OCI-M2 (cell line): ENCODE measurements around the gene OPRL1.
"Not testable (repeated sequence)": the region's sequence is repeated elsewhere in the genome, so short reads cannot be mapped to it uniquely, and the experiment has no call there.

Experiments used
- DNase-seq: peaks from one replicate; lab custom pipeline; 2025; ENCODE audit not compliant: unreplicated experiment; lab: John Stamatoyannopoulos, UW

OPRL1 gene

DNA sequence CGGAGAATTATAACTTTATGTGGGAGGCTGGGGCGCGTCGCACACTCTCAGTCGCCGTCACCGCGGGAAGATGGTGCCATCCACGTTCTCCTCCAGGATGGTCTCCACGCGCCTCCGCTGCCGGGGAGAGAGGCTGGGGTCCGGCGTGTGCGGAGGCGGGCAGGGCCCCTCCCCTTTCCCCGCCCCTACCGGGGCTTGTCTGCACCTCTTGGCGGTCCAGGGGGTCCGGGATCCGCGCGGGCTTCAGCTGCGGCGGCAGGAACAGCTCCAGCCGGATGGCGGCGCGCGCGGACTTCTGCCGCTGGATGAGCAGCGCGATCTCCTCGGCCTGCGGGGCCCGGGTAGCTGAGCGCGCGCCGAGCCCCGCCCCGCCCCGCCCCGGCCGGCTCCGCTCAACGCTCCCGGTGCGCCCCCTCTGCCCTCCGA lies 3.5 kb downstream of the OPRL1 start:
- peak; percentile 52 for DNase-seq

DNA sequence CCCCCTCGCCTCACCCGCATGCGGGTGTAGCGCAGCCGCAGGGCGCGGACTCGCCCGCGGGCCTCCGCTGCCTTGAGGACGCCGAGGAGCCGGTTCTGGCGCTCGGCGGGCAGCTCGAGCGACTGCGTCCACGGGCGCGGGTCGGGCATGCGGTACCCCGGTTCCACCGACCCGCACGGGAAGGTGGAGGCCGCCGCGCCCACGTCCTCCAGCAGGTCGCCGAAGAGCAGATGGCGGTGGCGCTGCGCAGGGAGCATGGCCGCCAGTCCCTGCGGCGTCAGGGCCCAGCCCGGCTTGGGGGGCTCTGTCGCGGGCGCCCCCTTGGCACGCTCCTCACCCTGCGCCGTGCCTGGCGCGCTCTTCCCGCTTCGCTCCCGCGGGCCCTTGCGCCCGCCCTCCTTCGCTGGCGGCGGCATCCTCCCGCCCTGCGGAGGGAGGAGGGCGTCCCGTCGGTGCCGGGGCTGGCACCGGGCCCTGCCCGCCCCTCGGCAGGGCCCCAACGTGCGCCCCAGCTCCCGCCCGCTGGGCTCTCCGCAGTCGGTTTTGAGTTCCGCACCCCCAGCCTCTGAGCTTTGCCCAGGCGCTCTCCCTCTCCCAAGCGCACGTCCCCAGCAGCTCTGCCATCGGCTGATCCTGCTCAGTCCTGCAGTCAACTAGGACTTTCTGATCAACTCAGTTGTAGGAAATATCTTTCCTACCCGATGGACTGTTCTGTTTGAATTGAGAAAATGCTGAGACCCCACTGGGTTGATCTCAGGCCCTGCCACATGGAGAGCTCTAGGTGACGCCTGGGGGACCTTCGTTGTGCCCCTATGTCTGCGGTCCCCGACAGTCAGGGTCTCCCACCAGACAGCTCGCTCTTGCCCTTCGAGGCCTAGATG lies 4.2 kb downstream of the OPRL1 start, which contains the start of gene LKAAEAR1:
Gene LKAAEAR1 (minus strand): TSS at position 595 of the 881 bp plus-strand sequence. CDS start 179 bp downstream, at position 416.
- DNase-seq, result no peak

GRCh38 chr20:64084685-64085152 lies 4.8 kb downstream of the OPRL1 start:
- no peak for DNase-seq

GRCh38 chr20:64086801-64087200 lies 6.9 kb downstream of the OPRL1 start:
- no peak for DNase-seq

- not testable (repeated sequence) for DNase-seq
Measured at GRCh38 chr20:64087226-64087825, 7.4 kb downstream of the OPRL1 start.

- not testable (repeated sequence) for DNase-seq
Measured at GRCh38 chr20:64088586-64088985, 8.7 kb downstream of the OPRL1 start.

GRCh38 chr20:64090165-64090564 lies 10.3 kb downstream of the OPRL1 start:
- no peak for DNase-seq

DNA sequence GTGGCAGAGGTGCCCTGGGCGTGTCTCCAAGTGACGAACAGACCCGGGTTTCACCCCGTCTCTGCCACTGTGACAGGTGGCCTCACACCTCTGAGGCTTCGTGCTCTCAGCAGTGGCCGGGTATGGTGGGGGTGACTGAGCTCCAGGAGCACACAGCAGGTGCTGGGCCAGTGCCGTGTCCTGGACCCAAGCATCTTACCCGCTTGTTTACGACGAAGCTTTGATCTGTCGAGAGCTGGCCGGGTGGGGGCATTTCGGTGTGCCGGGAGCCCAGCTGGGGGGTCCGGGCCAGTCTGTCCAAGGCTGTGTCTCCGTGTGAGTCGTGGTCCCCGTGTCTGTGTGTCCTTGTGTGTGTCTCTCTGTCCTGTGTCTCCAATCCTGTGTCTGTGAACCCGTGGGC lies 11.5 kb downstream of the OPRL1 start:
- DNase-seq, result no peak

GRCh38 chr20:64091770-64092169 lies 11.9 kb downstream of the OPRL1 start:
- no peak for DNase-seq

DNA sequence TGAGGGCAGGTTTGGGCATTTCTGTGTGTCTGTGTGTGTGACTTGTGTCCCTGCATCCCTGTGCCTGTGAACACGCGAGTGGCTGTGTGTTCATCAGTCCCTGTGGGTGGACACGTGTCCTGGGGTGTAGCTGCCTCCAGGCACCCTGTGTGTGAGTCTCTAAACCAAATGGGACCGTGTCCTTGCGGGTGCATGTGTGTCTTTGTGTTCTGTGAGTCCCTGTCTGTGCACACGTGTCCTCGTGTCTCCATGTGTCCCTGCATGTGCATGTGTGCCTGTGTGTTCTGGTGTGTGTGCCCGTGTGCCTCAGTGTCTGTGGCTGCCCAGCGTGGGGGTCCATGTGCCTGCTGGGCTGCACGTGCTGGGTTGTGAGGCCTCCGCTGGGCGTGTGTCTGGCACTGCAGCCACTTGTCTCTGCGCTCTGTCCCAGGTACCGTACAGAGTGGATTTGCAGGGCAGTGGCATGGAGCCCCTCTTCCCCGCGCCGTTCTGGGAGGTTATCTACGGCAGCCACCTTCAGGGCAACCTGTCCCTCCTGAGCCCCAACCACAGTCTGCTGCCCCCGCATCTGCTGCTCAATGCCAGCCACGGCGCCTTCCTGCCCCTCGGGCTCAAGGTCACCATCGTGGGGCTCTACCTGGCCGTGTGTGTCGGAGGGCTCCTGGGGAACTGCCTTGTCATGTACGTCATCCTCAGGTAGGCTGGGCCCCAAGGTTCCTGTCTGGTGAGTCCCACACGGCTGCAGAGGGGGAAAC lies 12.6 kb downstream of the OPRL1 start:
- DNase-seq, result no peak

DNA sequence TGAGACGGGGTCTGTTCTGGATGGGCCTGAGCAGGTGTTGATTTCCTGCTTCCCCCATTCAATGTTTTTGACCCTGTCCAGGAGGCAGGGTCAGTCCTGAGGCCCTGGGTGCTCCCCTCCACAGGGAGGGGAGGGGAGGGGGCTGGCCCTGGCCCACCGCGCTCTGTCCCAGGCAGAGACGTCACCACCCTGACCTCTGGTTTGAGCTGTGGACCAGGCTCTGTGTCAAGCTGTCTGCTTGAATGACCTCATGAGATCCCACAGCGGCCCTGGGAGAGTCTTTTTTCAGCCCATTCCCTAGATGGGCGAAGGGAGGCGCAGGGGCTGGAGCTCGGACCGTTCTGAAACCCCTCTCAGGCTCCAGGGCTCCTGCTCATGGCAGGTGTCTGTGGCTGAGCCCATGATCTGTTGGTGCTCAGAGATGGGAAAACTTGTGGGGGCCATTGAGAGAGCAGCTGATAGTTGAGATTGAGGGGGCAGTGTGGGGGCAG lies 13.2 kb downstream of the OPRL1 start:
- no peak for DNase-seq

DNA sequence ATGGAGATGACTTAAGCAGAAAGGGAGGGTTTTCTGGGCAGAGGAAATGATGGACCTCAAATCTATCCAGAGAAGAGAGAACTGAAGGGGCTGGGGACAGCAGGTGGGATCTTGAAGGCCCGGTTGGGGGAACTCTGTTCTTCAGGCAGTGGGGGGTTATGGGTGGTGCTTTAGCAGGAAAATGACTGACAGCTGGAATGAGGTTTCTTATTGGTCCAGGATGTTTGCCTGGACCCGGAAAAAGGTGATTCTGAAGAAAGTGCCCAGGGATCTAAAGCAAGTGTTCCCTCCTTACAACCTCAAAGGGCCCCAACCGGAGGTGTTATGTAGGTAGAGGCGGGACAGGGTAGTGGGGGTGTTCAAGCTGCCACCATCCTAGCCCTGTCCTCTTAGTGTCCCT lies 15.6 kb downstream of the OPRL1 start:
- no peak for DNase-seq

DNA sequence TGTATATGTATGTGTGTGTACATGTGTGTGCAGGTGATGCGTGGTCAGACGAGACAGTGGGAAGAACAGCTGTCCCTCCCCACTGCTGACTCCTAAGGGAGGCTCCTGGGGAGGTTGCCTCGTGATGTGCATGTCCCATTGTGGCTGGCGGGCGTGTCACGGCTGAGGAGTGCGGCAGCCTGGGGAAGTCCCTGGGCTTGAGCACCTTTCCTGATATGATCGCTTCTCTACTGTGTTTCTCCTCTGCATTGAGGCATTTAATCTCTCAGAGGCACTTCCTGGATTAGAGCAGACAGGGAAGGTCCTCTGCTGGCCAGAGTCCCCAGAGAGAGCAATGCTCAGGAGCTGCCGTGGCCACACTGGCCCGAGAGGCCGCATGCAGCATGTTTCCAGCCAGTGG lies 16.0 kb downstream of the OPRL1 start:
- DNase-seq, result no peak

DNA sequence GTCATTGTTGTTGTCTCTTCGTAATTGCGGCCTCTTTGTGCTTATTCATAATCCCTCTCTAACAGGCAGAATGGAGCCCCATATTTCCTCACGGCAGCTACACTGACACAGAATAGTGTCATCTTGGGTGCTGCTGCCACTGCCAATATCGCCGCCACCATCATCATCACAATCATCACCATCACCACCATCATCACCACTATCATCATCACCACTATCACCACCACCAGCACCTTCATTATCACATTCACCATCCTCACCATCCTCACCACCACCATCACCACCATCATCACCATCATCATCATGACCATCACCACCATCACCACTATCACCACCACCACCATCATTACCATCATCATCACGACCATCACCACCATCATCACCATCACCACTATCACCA lies 16.7 kb downstream of the OPRL1 start:
- DNase-seq, result no peak

- no peak for DNase-seq
Measured at GRCh38 chr20:64098471-64099013, 18.7 kb downstream of the OPRL1 start.

DNA sequence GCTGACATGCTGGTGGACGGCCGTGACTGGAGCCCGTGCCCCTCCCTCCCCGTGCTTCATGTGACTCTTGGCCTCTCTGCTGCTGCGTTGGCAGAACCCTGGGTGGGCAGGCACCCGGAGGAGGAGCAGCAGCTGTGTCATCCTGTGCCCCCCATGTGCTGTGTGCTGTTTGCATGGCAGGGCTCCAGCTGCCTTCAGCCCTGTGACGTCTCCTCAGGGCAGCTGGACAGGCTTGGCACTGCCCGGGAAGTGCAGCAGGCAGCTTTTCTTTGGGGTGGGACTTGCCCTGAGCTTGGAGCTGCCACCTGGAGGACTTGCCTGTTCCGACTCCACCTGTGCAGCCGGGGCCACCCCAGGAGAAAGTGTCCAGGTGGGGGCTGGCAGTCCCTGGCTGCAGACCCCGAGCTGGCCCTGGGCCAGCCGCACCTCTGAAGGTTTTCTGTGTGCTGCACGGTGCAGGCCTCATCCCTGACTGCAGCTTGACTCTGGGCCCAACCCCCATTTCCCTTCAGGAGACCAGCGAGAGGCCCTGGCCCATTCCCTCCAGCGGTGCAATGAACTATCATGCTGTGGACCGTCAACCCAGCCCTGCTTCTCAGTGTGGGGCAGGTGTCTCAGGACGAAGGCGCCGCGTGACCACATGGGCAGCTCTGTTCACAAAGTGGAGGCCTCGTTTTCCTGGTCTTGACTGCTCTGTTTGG lies 19.4 kb downstream of the OPRL1 start:
- DNase-seq, result no peak

GRCh38 chr20:64099880-64100565 lies 20.1 kb downstream of the OPRL1 start:
- no peak for DNase-seq

- DNase-seq, result no peak
Measured at GRCh38 chr20:64100566-64100888, 20.6 kb downstream of the OPRL1 start.

- no peak for DNase-seq
Measured at GRCh38 chr20:64100946-64101688, 21.2 kb downstream of the OPRL1 start.
